NCI-H226 (cell line): ENCODE data around the gene SH3TC2.

Source experiments
- DNase-seq: peaks from one replicate; pipeline ENCODE4 v3.0.0-alpha.2; 2015

The SH3TC2 gene

GRCh38 chr5:149063017-149063687 is at the start of gene SH3TC2:
TSS of gene SH3TC2 (minus strand) at chr5:149063062. CDS start at chr5:149063022, 40 bp downstream.
- DNase-seq = peak; percentile 97

GRCh38 chr5:149110406-149110805 is 47.5 kb upstream of the SH3TC2 start:
- DNase-seq = no peak

DNA sequence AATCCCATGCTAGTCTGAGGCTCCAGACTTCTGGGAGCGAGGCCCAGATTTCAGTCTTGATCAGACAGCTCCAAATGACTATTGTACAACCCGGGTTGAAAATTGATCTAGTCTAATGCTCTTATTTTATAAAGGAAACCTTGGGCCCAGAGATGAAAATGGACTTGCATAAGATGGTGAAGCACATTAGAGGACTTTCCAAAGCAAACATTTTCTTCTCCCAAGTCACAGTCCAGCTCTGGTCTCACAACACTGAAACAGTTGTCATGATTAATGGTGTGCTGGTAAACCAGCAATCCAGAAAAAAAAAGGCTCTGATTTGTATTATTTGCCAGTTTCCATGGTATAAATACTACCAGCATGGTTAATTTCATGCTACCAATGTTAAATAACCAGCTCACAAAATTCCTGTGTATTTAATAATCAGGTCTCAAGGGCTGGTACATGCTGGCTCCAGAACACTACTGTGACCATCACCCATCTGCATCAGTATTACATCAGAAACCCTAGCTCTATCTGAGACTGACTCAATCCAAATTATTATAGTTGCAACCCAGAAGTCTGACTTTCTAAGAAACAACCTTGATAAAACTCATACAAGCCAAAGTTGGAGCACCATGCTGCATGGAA is 45.9 kb upstream of the SH3TC2 start:
- peak; percentile 40 for DNase-seq

DNA sequence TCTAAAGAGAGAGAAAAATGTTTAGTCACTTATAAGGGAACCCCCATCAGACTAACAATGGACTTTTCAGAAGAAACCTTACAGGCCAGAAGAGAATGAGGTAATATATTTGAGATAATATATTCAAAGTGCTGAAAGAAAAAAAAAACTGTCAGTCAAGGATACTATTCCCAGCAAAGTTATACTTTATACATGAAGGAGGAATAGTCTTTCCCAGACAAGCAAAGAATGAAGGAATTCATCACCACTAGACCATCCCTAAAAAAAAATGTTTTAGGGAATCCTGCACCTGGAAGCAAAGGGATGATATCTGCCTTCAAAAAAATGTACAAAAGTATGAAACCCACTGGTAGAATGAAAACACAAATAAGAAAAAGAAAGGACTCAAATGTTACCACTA is 37.5 kb upstream of the SH3TC2 start:
- no peak for DNase-seq

DNA sequence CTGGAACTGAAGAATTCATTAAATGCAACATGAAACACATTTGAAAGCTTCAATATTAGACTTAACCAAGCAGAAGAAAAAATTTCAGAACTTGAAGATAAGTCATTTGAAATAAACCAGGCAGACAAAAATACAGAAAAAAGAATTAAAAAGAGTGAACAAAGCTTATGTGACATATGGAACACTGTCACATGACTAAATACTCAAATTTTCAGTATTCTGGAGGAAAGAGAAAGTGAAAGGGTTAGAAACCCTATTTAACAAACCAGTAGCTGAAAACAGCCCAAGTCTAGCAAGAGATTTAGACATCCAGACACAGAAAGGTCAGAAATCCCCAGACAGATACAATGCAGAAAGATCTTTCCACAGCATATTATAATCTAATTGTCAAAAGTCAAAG is 37.1 kb upstream of the SH3TC2 start:
- no peak for DNase-seq

- no peak for DNase-seq
These were observed 32.1 kb upstream of the SH3TC2 start for GRCh38 chr5:149094996-149095395.

DNA sequence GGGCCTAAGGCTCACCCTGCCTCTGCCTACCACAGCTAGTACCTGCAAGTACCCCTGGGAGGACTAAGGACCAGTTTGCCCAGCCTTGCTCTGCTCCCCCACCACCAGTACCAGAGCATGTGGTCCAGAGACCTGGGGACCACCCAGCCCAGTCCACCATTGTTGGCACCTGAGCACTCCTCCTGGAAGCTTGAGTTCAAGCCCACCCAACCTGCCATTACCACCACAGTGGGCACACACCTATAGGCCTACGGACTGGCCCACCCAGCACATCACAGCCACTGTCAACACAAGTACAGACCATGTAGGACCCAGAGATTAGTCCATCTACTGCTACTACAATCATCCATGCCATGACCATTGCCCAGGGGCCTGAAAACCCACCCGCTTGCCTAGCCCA is 30.8 kb upstream of the SH3TC2 start:
- no peak for DNase-seq

DNA sequence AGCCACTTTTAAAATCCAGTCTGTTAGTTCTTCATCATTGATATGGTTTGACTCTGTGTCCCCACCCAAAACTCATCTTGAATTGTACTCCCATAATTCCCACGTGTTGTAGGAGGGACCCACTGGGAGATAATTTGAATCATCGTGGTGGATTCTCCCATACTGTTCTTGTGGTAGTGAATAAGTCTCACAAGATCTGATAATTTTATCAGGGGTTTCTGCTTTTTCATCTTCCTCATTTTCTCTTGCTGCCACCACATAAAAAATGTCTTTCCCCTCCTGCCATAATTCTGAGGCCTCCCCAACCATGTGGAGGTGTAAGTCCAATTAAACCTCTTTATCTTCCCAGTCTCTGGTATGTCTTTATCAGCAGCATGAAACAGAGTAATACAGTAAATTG is 26.9 kb upstream of the SH3TC2 start:
- DNase-seq = no peak

DNA sequence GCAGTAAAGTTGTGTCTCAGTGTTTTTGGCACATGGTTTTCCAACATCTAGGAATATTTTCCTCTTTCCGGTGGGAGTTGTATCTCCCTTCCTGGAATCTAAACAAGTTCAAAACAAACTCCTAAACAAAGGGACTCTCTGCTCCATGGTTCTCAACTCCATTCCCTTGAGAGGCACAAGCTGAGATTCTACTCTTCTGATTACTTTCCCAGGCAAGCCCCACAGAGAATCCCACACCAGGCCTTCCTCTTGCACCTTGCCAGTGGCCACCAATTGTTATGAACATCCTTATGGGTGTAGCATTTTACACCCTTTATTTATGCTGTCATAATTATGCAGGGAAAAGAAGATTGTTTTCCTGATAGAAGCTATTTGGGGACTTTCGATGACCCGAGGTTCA is 25.8 kb upstream of the SH3TC2 start:
- DNase-seq = no peak

GRCh38 chr5:149083846-149084245 is 21.0 kb upstream of the SH3TC2 start:
- no peak for DNase-seq

DNA sequence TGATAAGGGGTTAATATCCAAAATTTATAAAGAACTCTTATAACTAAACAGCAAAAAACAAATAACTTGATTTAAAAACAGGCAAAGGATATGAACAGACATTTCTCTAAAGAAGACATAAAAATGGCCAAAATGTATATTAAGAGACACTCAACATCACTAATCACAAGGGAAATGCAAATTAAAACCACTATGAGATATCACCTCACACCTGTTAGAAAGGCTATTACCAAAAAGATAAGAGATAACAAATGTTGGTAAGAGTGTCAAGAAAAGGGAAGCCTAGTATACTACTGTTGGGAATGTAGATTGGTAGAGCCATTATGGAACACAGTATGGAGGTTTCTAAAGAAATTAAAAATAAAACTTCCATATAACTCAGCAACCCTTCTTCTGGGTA is 19.4 kb upstream of the SH3TC2 start:
- no peak for DNase-seq

DNA sequence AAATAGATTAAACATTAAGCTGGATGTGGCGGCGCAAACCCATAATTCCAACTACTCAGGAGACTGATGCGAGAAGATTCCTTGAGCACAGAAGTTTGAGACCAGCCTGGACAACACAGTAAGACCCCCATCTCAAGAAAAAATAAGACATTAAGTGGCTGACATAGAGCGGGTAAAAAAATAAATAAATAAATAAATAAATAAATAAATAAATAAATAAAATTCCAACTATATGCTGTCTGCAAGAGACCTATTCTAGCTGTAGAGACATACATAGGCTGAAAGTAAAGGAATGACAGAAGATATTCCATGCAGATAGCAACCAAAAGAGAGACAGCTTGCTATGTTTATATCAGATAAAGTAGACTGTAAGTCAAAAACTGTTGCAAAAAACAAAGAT is 17.4 kb upstream of the SH3TC2 start:
- no peak for DNase-seq

- DNase-seq = peak; percentile 16
These were observed 17.0 kb upstream of the SH3TC2 start for GRCh38 chr5:149079883-149080282.

- peak; percentile 14 for DNase-seq
These were observed 11.2 kb upstream of the SH3TC2 start for GRCh38 chr5:149074071-149074470.

DNA sequence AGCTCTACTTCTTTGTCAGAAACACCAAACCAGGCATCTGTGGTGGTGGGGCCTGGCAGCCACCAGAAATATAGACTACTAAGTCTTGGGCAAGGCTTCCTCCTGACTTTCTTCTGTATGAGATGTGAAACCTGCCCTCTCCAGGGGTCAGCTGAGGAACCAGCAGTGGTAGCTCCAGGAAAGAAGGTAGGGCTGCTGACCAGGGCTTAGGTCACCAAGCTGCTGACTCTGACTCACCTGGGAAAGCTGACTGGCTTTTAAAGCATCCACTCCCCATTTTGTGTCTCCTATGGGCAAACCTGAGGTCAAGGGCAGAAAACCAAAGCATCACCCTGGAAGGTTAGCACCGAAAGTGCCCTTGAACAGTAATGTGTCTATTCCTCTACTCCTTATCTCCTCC is 10.4 kb upstream of the SH3TC2 start:
- no peak for DNase-seq

- no peak for DNase-seq
These were observed 9.9 kb upstream of the SH3TC2 start for GRCh38 chr5:149072791-149073190.

- no peak for DNase-seq
These were observed 9.5 kb upstream of the SH3TC2 start for GRCh38 chr5:149072376-149072775.

- no peak for DNase-seq
These were observed 8.9 kb upstream of the SH3TC2 start for GRCh38 chr5:149071756-149072155.

- no peak for DNase-seq
These were observed 8.4 kb upstream of the SH3TC2 start for GRCh38 chr5:149071216-149071615.

- DNase-seq = no peak
These were observed 6.8 kb upstream of the SH3TC2 start for GRCh38 chr5:149069711-149070110.

- no peak for DNase-seq
These were observed 1.1 kb upstream of the SH3TC2 start for GRCh38 chr5:149063896-149064478.

GRCh38 chr5:149062371-149063016 is 368 bp downstream of the SH3TC2 start:
- peak; percentile 92 for DNase-seq

DNA sequence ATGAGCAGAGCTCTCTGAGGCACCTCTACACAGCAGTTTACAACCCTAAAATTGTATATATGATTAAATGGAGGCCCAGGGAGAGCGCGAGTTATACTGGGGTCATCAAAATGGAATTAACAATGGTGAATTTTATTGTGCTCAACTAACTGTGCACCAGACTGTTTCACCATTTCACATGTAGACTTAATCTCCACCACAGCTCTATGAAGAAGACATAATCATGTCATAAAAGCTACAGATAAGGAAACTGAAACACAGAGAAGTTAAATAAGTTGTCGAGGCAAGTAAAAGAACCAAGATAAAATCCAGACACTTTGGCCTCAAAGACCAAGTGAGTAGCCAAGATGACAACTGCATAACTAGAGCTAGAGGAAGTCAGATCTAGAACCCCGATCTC is 1.5 kb downstream of the SH3TC2 start:
- DNase-seq = no peak

DNA sequence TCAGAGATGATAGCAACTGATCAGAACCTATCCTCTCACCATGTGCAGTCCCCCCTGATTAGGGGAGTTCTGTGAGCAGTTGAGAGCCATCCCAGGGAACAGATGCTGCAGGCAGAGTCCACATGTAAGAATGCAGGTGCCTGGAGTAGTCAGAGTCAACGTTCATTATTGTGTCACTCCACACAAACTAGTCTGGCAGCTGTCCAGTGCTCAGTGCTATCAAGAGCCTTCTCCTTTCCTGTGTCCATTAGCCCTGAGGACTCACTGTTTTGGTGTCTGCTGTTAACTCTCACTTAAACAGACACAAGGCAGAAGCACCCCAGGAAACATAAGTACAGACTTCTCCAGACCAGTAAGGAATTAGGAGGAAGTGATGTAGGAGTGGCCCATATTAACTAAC is 2.5 kb downstream of the SH3TC2 start:
- peak; percentile 50 for DNase-seq
